GM19438 (cell line): ENCODE measurements around the gene ARHGAP4.

Source experiments
- ATAC-seq: cut with Tn5 transposase; IDR thresholded peaks from one replicate; pipeline ENCODE4 v1.9.1; 2021; ENCODE audit warnings: low read depth; ENCODE audit not compliant: unreplicated experiment

Gene ARHGAP4

GRCh38 chrX:153928846-153929245 is 2.8 kb upstream of the ARHGAP4 start:
- no peak for ATAC-seq

- peak; percentile 55 for ATAC-seq
Observed at GRCh38 chrX:153927922-153928760, 2.1 kb upstream of the ARHGAP4 start.

- ATAC-seq = no peak
Observed at GRCh38 chrX:153927672-153927921, 1.5 kb upstream of the ARHGAP4 start.

GRCh38 chrX:153926858-153927671 is 1.0 kb upstream of the ARHGAP4 start:
- ATAC-seq = peak; percentile 44

- peak; percentile 0 for ATAC-seq
Observed at GRCh38 chrX:153926552-153926857, 441 bp upstream of the ARHGAP4 start.

- ATAC-seq = no peak
Observed at GRCh38 chrX:153925387-153925738, 701 bp downstream of the ARHGAP4 start.

- no peak for ATAC-seq
Observed at GRCh38 chrX:153924149-153924861, 1.8 kb downstream of the ARHGAP4 start.

GRCh38 chrX:153922932-153923857 is 2.9 kb downstream of the ARHGAP4 start:
- no peak for ATAC-seq

GRCh38 chrX:153921511-153922446 is 4.3 kb downstream of the ARHGAP4 start:
- no peak for ATAC-seq

GRCh38 chrX:153921070-153921469 is 5.0 kb downstream of the ARHGAP4 start:
- no peak for ATAC-seq

GRCh38 chrX:153920546-153920945 is 5.5 kb downstream of the ARHGAP4 start:
- ATAC-seq = no peak

- ATAC-seq = no peak
Observed at GRCh38 chrX:153919281-153919680, 6.8 kb downstream of the ARHGAP4 start.

GRCh38 chrX:153917869-153918268 is 8.2 kb downstream of the ARHGAP4 start:
- ATAC-seq = no peak

- ATAC-seq = no peak
Observed at GRCh38 chrX:153913701-153914100, 12.4 kb downstream of the ARHGAP4 start.

GRCh38 chrX:153913211-153913610 is 12.9 kb downstream of the ARHGAP4 start:
- no peak for ATAC-seq

GRCh38 chrX:153911798-153912197 is 14.3 kb downstream of the ARHGAP4 start:
- no peak for ATAC-seq

GRCh38 chrX:153910446-153910845 is 15.6 kb downstream of the ARHGAP4 start:
- ATAC-seq = no peak

- no peak for ATAC-seq
Observed at GRCh38 chrX:153909980-153910360, 16.1 kb downstream of the ARHGAP4 start.
